HG03571 (cell line): ENCODE measurements around the gene GRK4.
A peak's percentile ranks its signal among the peaks of the same experiment; 100 is the strongest.
"Not testable (repeated sequence)": the region's sequence is repeated elsewhere in the genome, so short reads cannot be mapped to it uniquely, and the experiment has no call there.

Source experiments
- ATAC-seq: cut with Tn5 transposase; IDR thresholded peaks from one replicate; pipeline ENCODE4 v1.9.1; 2021; ENCODE audit not compliant: unreplicated experiment

GRK4 gene

GRCh38 chr4:2930758-2931511 lies 32.4 kb upstream of the GRK4 start:
- ATAC-seq: no peak

- peak; percentile 45 for ATAC-seq
These were observed 31.7 kb upstream of the GRK4 start for GRCh38 chr4:2931512-2932301.

GRCh38 chr4:2932321-2932950 lies 30.9 kb upstream of the GRK4 start:
- no peak for ATAC-seq

DNA sequence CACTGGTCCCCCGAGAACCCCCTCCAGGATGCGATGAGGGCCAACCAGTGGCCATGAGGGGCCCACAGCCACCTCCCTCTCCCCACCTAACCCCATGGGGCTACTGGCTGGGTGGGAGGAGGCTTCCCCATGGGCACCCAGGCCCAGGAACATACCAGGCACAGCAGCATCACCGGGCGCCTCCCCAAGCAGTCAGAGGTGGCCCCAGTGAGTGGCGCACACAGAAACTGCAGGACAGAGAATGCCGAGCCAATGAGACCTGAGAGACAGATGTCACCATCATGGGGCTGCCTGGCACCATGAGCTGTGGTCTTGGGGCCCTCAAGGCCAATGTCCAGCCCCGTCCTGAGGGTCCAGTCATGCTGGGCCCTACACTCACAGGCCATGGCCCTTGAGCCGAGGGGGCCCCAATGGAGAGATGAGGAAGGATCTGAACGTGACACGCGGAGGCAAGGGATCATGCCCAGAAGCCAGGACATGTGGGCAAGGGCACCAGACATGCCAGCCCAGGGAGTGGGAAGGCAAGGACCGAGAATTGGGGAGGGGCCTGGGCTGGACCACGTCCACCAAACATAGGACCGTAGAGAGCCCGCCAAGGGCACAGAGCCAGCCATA lies 30.3 kb upstream of the GRK4 start:
- ATAC-seq: no peak

GRCh38 chr4:2933566-2934076 lies 29.8 kb upstream of the GRK4 start:
- no peak for ATAC-seq

GRCh38 chr4:2934077-2934812 lies 29.1 kb upstream of the GRK4 start:
- ATAC-seq: no peak

DNA sequence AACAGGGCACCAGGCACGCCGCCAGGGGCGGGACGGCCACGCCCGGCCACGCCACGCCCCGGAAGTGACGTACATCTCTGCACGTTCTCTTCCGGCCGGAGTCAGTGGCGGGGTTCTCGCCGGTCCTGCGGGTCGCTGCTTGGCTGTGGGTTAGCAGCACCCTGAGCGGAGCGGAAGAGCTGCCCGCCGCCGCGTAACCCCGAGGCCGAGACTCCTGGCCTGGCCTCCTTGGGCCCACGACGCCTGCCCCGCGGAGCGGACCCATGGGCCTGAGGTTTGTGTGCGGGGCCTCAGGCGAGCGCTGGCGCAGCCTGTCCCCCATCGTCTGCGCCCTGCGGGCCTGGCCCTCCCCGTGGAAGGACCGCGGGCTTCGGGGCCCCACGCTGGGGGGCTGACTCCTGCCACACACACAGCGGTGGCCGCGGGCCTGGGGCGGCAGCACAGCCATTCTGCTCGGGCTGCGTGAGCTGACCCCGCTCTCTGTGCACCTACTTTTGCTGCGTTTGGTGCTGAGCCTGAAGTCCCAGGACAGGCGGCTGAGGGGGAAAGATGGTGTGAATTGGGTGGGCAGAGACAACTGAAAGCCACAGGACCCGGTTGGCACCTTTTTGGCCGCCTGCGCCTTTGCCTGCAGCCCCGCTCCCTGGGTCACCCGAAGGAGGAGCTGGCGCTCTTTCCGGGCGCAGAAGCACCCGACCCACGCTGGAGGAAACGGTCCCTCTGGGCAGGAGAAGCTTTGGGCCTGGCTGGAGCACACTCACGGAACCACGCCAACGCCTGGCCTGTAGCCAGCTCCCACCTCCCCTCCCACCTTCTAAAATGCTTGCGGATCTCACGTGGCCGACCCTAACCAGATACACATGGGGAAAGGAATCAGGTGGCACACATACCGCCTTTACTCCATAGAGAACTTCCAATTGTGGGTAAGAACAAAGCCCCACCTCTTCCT lies 28.3 kb upstream of the GRK4 start:
- ATAC-seq: peak; percentile 32

- ATAC-seq: no peak
These were observed 27.3 kb upstream of the GRK4 start for GRCh38 chr4:2935762-2936743.

GRCh38 chr4:2936773-2937145 lies 26.6 kb upstream of the GRK4 start:
- ATAC-seq: no peak

DNA sequence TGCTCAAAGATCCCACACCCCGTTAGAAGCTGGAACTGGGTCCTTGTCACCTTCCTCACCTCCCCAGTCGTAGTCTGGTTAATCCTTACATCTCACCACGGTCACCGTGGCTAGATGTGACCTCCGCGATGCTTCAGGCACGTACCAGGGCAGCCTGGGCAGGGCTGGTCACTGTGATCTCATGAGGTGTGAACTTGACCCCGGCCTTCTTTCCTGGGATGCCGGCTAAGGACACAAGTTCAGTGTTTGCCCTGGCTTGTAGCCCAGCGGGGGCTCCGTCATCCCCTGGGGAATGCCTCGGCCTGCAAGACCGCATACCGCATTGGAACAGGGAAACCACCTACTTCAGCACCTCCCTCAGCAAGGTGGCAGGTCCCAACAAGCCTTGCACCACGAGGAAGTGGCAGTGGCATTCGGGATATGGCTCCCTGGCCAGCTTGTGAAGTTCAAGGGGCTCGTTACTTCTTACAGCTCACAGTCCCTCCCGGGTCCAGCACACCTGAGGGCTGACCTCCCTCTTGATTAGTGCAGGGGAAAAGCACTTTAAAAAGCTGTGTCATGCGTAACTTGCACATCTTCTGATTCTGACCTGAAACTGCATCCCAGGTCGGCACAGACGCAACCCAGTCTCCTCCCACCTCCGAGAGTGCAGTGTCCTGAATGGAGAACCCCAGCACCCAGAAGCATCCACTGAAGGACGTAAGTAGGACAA lies 26.1 kb upstream of the GRK4 start:
- no peak for ATAC-seq

- ATAC-seq: no peak
These were observed 25.4 kb upstream of the GRK4 start for GRCh38 chr4:2937986-2938385.

- not testable (repeated sequence) for ATAC-seq
These were observed 25.0 kb upstream of the GRK4 start for GRCh38 chr4:2938411-2938810.

DNA sequence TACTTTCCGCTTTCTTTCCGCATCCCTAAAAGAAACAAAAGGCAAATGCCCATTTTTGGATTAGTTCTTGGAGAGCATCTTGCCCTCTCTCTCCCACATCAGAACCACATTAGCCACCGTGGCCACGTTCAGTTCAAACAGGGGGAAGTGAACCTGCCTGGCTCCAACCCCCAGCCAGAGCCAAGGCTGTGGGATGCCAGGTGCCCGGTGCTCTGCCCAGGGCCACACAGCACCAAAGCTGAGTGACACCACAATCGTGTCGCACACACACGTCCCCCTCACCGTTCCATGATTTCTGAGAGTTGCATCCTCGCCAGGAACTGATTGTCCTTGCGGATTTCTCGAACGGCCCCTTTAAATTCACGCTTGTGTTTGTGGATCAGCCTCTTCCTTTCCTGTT lies 24.5 kb upstream of the GRK4 start:
- ATAC-seq: no peak

- no peak for ATAC-seq
These were observed 23.8 kb upstream of the GRK4 start for GRCh38 chr4:2939383-2940243.

GRCh38 chr4:2940267-2941137 lies 22.9 kb upstream of the GRK4 start:
- ATAC-seq: no peak
